HEK293T (cell line): ENCODE results near the gene DCAF12.

ENCODE experiments used
- ARNT ChIP-seq: fragments of 450-650 bp; IDR thresholded peaks from 2 replicates; pipeline ENCODE4 v1.6.1; 2017; ENCODE audit warnings: mild to moderate bottlenecking
- BHLHE40 ChIP-seq: fragments of 450-650 bp; IDR thresholded peaks from 2 replicates; pipeline ENCODE4 v1.6.1; 2016; ENCODE audit warnings: mild to moderate bottlenecking, moderate library complexity, borderline replicate concordance
- CTBP1 ChIP-seq: fragments of 450-650 bp; IDR thresholded peaks from 2 replicates; pipeline ENCODE4 v1.6.1; 2016; ENCODE audit warnings: borderline replicate concordance
- ELF4 ChIP-seq: fragments of 450-650 bp; IDR thresholded peaks from 2 replicates; pipeline ENCODE4 v1.6.1; 2017; ENCODE audit warnings: antibody characterized with exemption
- FOXA1 ChIP-seq: fragments of 450-650 bp; IDR thresholded peaks from 2 replicates; pipeline ENCODE4 v1.6.1; 2016; ENCODE audit warnings: mild to moderate bottlenecking
- FOXK2 ChIP-seq: fragments of 450-650 bp; IDR thresholded peaks from 2 replicates; pipeline ENCODE4 v1.6.1; 2016; ENCODE audit warnings: mild to moderate bottlenecking
- FOXM1 ChIP-seq: fragments of 450-650 bp; IDR thresholded peaks from 2 replicates; pipeline ENCODE4 v1.6.1; 2017; ENCODE audit warnings: mild to moderate bottlenecking, borderline replicate concordance
- NFRKB ChIP-seq: fragments of 450-650 bp; IDR thresholded peaks from 2 replicates; pipeline ENCODE4 v1.6.1; 2016; ENCODE audit warnings: mild to moderate bottlenecking, moderate library complexity
- SP1 ChIP-seq: fragments of 450-650 bp; IDR thresholded peaks from 2 replicates; pipeline ENCODE4 v1.6.1; 2017
- SUZ12 ChIP-seq: fragments of 450-650 bp; IDR thresholded peaks from 2 replicates; pipeline ENCODE4 v1.6.1; 2016; ENCODE audit warnings: mild to moderate bottlenecking
- TARDBP ChIP-seq: fragments of 450-650 bp; IDR thresholded peaks from 2 replicates; pipeline ENCODE4 v1.6.1; 2016
- ZNF384 ChIP-seq: fragments of 450-650 bp; IDR thresholded peaks from 2 replicates; pipeline ENCODE4 v1.6.1; 2016
- TF ChIP-seq, protein P1 (sequence below): fragments of 450-650 bp; IDR thresholded peaks from 2 replicates; pipeline ENCODE4 v1.6.1; 2016

DNA sequence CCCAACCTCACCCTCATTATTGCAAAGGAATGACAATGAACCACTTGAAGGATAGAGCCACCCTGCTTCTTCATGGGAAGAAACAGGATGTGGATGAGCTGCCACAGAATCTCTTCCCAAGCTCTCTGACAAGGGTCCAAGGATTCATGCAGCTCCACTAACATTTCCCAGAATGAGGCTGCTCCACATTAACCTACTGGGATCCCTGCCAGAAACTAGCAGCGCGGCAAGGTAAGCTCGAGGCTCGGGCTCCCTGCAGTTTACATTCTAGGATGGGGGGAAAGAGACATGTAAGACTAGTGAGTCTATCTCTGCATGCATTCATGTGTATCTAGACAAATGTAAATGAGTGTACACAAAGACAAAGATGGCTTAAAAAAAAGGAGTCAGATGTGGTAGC, 12.1 kb downstream of the DCAF12 start:
- TF ChIP-seq SUZ12 (no peak), ELF4 (no peak), TARDBP (no peak), FOXK2 (no peak), BHLHE40 (no peak), ZNF384 (no peak), FOXA1 (no peak), FOXM1 (no peak), ARNT (no peak), CTBP1 (no peak), NFRKB (no peak), SP1 (no peak)
- TF ChIP-seq, protein P1, sequence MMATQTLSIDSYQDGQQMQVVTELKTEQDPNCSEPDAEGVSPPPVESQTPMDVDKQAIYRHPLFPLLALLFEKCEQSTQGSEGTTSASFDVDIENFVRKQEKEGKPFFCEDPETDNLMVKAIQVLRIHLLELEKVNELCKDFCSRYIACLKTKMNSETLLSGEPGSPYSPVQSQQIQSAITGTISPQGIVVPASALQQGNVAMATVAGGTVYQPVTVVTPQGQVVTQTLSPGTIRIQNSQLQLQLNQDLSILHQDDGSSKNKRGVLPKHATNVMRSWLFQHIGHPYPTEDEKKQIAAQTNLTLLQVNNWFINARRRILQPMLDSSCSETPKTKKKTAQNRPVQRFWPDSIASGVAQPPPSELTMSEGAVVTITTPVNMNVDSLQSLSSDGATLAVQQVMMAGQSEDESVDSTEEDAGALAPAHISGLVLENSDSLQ: no peak
